GM12875 (cell line): ENCODE results near the gene RERE.
A peak's percentile ranks its signal among the peaks of the same experiment; 100 is the strongest.

Experiments used
- H3K4me3 ChIP-seq: one replicate; pipeline ENCODE4 v1.5.1; 2011; ENCODE audit warnings: low read depth, low read length, control low read depth
- TF ChIP-seq, protein P1 (sequence below): IDR thresholded peaks from 2 replicates; pipeline ENCODE4 v1.5.1; 2011; ENCODE audit warnings: low read depth, mild to moderate bottlenecking, control low read depth, inconsistent platforms, low read length, moderate library complexity, borderline replicate concordance; ENCODE audit not compliant: insufficient read depth

The RERE gene

GRCh38 chr1:8720347-8720746, 97.1 kb downstream of the RERE start:
- TF ChIP-seq, protein P1, sequence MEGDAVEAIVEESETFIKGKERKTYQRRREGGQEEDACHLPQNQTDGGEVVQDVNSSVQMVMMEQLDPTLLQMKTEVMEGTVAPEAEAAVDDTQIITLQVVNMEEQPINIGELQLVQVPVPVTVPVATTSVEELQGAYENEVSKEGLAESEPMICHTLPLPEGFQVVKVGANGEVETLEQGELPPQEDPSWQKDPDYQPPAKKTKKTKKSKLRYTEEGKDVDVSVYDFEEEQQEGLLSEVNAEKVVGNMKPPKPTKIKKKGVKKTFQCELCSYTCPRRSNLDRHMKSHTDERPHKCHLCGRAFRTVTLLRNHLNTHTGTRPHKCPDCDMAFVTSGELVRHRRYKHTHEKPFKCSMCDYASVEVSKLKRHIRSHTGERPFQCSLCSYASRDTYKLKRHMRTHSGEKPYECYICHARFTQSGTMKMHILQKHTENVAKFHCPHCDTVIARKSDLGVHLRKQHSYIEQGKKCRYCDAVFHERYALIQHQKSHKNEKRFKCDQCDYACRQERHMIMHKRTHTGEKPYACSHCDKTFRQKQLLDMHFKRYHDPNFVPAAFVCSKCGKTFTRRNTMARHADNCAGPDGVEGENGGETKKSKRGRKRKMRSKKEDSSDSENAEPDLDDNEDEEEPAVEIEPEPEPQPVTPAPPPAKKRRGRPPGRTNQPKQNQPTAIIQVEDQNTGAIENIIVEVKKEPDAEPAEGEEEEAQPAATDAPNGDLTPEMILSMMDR: no peak
- no peak overlapping the region for H3K4me3 ChIP-seq

- no peak overlapping the region for H3K4me3 ChIP-seq
- TF ChIP-seq, protein P1: peak; percentile 30; the same call in 1 of the 2 replicates
Observed at GRCh38 chr1:8718850-8719361, 98.5 kb downstream of the RERE start.

GRCh38 chr1:8717148-8717547, 100.3 kb downstream of the RERE start:
- no peak overlapping the region for H3K4me3 ChIP-seq
- TF ChIP-seq, protein P1: no peak

DNA sequence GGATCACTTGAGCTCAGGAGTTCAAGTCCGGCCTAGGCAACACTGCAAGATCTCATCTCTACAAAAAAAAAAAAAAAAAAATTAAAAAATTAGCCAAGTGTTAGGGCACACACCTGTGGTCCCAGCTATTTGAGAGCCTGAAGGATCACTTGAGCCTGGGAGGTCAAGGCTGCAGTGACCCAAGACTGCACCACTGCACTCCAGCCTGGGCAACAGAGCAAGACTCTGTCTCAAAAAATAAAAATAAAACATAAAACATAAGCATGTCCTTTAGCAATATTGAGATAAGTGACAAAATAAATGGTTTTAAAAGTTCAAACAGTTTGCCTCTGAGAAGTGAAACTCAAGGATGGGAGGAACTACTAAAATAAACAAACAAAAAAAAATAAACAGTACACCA, 101.2 kb downstream of the RERE start:
- TF ChIP-seq, protein P1: no peak
- H3K4me3 ChIP-seq: no peak overlapping the region

GRCh38 chr1:8714173-8714572, 103.3 kb downstream of the RERE start:
- TF ChIP-seq, protein P1: no peak

GRCh38 chr1:8712413-8713231, 104.8 kb downstream of the RERE start:
- TF ChIP-seq, protein P1: no peak
- no peak overlapping the region for H3K4me3 ChIP-seq

More at GRCh38 chr1:8714173-8714572, 103.3 kb downstream of the RERE start:
- no peak overlapping the region for H3K4me3 ChIP-seq

DNA sequence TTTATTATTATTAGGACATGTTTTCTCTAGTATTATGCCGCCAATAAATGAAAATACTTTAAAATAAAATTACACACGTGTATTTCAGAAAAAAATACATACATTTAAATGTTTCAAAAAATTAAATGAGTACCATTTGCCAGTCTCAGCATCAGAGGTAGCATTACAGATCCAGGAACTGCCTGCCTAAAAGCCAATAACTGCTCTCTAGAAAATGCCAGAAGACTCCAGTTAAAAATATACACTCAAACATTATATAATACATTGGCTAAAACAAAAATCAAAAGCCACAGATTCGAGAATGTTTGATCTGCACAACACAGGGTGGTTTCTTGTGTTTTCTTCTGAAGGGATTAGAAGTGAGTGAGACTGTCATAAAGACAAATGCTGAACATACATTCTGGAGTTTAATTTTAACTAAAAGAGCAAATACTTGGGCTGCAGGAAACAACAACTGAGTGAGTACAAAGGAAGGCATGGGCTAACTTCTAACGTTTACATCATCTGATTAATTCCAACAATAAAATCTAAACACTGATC, 105.5 kb downstream of the RERE start:
- H3K4me3 ChIP-seq: no peak overlapping the region
- TF ChIP-seq, protein P1: no peak
